SK-N-SH (cell line): ENCODE measurements around the gene ZNF19. TPM values are rescaled to one million over a fixed set of nuclear protein-coding genes. Genes with fewer than 3 reads are reported as not detected.

Experiments
- CTCF ChIA-PET: fragments of 300-600, 350-600 bp; formaldehyde crosslinking; extraction: SDS; loops from one replicate; lab custom pipeline; 2021; lab: Yijun Ruan, JAX
- POLR2A ChIA-PET: fragments of 350-600 bp; sonication (Branson Sonifier 250); formaldehyde crosslinking; extraction: SDS; loops from one replicate; lab custom pipeline; 2020; ENCODE audit warnings: antibody characterized with exemption, inconsistent platforms; lab: Yijun Ruan, JAX
- DNase-seq: peaks from one replicate; pipeline ENCODE4 v3.0.0; 2012
- H2AFZ ChIP-seq: fragments of 200-600 bp; sonication (generic); 2 replicates; pipeline ENCODE4 v1.8.1; 2016; ENCODE audit warnings: antibody characterized with exemption, mild to moderate bottlenecking, low read depth
- H3F3A ChIP-seq: fragments of 200-600 bp; sonication (generic); replicated peaks from 2 replicates; pipeline ENCODE3; 2016; ENCODE audit warnings: antibody characterized with exemption, mild to moderate bottlenecking; ENCODE audit not compliant: insufficient read depth
- H3K27ac ChIP-seq, 2 experiments: fragments of 200-500 bp in 1 of 2; fragments of 200-600 bp in 1 of 2; sonication (Bioruptor generic) in 1 of 2; sonication (generic), shearing (Covaris generic) in 1 of 2; 2 replicates each; pipeline versions ENCODE4 v1.5.1 to v1.6.1; 2014 to 2016; ENCODE audit warnings: low read depth in 2 of 2, inconsistent platforms in 1 of 2, low read length in 1 of 2, mild to moderate bottlenecking in 1 of 2, mixed read lengths in 1 of 2
- H3K27me3 ChIP-seq: fragments of 200-600 bp; sonication (generic), shearing (Covaris generic); 2 replicates; pipeline ENCODE4 v1.6.1; 2016; ENCODE audit warnings: mixed run types; ENCODE audit not compliant: insufficient read depth
- H3K36me3 ChIP-seq, 2 experiments: fragments of 200-500 bp in 1 of 2; fragments of 200-600 bp in 1 of 2; sonication (Bioruptor generic) in 1 of 2; sonication (generic) in 1 of 2; replicated peaks in 1 of 2; 2 replicates each; pipeline versions ENCODE3 to v1.5.1; 2014 to 2016; ENCODE audit warnings: low read length in 1 of 2, mild to moderate bottlenecking in 1 of 2; ENCODE audit not compliant: insufficient read depth in 2 of 2, control insufficient read depth in 1 of 2
- H3K4me1 ChIP-seq, 2 experiments: fragments of 200-500 bp in 1 of 2; fragments of 200-600 bp in 1 of 2; sonication (Bioruptor generic) in 1 of 2; sonication (generic), shearing (Covaris generic) in 1 of 2; 2 replicates each; pipeline versions ENCODE4 v1.5.1 to v1.6.1; 2014 to 2016; ENCODE audit warnings: low read depth in 1 of 2, low read length in 1 of 2, mixed run types in 1 of 2; ENCODE audit not compliant: insufficient read depth in 2 of 2, control insufficient read depth in 1 of 2
- H3K4me2 ChIP-seq: fragments of 200-600 bp; sonication (generic), shearing (Covaris generic); 2 replicates; pipeline ENCODE4 v1.6.1; 2017; ENCODE audit warnings: mixed run types
- H3K4me3 ChIP-seq, 2 experiments: fragments of 200-500 bp in 1 of 2; fragments of 200-600 bp in 1 of 2; sonication (Bioruptor generic) in 1 of 2; sonication (generic), shearing (Covaris generic) in 1 of 2; 2 replicates each; pipeline versions ENCODE4 v1.5.1 to v1.8.1; 2014 to 2016; ENCODE audit warnings: low read depth in 2 of 2, inconsistent platforms in 1 of 2, low read length in 1 of 2, mild to moderate bottlenecking in 1 of 2, mixed read lengths in 1 of 2, moderate library complexity in 1 of 2
- H3K79me2 ChIP-seq: fragments of 200-600 bp; sonication (generic); 2 replicates; pipeline ENCODE4 v1.8.1; 2017; ENCODE audit warnings: mild to moderate bottlenecking; ENCODE audit not compliant: insufficient read depth
- H3K9ac ChIP-seq: fragments of 200-600 bp; sonication (generic); 2 replicates; pipeline ENCODE4 v1.6.1; 2017; ENCODE audit warnings: mixed run types
- H3K9me2 ChIP-seq: fragments of 200-600 bp; sonication (generic); 2 replicates; pipeline ENCODE4 v1.6.1; 2017; ENCODE audit warnings: mixed run types
- H3K9me3 ChIP-seq: fragments of 200-600 bp; sonication (generic); 2 replicates; pipeline ENCODE4 v1.6.1; 2017; ENCODE audit warnings: mixed run types, mild to moderate bottlenecking, moderate library complexity
- H4K20me1 ChIP-seq: fragments of 200-600 bp; sonication (generic); 2 replicates; pipeline ENCODE4 v1.6.1; 2017; ENCODE audit warnings: mild to moderate bottlenecking, mixed run types; ENCODE audit not compliant: insufficient read depth
- CHD2 ChIP-seq: fragments of 150-350 bp; IDR thresholded peaks from 2 replicates; pipeline ENCODE4 v1.6.1; 2018; ENCODE audit warnings: low read length; ENCODE audit not compliant: partially characterized antibody
- CTCF ChIP-seq: fragments of 200-600 bp; sonication (generic); IDR thresholded peaks from 2 replicates; pipeline ENCODE4 v1.6.1; 2017; ENCODE audit warnings: antibody characterized with exemption, mild to moderate bottlenecking, moderate library complexity
- ELF1 ChIP-seq: IDR thresholded peaks from 2 replicates; pipeline ENCODE4 v1.4.0; 2012
- EZH2phosphoT487 ChIP-seq: fragments of 200-600 bp; sonication (generic); IDR thresholded peaks from 2 replicates; pipeline ENCODE4 v1.6.1; 2017; ENCODE audit warnings: low read depth, mixed run types, mild to moderate bottlenecking, antibody characterized with exemption, moderate library complexity, borderline replicate concordance
- FOSL2 ChIP-seq: IDR thresholded peaks from 2 replicates; pipeline ENCODE4 v1.4.0; 2012; ENCODE audit warnings: low read depth, mild to moderate bottlenecking, moderate library complexity, borderline replicate concordance
- IRF3 ChIP-seq: fragments of 150-350 bp; IDR thresholded peaks from 2 replicates; pipeline ENCODE4 v1.6.1; 2016; ENCODE audit warnings: mild to moderate bottlenecking, low read depth, low read length
- MAX ChIP-seq: IDR thresholded peaks from 2 replicates; pipeline ENCODE4 v1.4.0; 2012; ENCODE audit warnings: low read depth
- MEF2A ChIP-seq: IDR thresholded peaks from 2 replicates; pipeline ENCODE4 v1.4.0; 2012; ENCODE audit warnings: low read depth, borderline replicate concordance
- MXI1 ChIP-seq: IDR thresholded peaks from 2 replicates; pipeline ENCODE4 v1.6.1; 2012; ENCODE audit warnings: mild to moderate bottlenecking, low read depth, low read length, improper control_type of control experiment
- NFIC ChIP-seq: IDR thresholded peaks from 2 replicates; pipeline ENCODE4 v1.4.0; 2012; ENCODE audit warnings: borderline replicate concordance
- PBX3 ChIP-seq: IDR thresholded peaks from 2 replicates; pipeline ENCODE4; 2012
- POLR2AphosphoS5 ChIP-seq: IDR thresholded peaks from 2 replicates; pipeline ENCODE4 v1.6.1; 2012; ENCODE audit warnings: low read depth, low read length
- RAD21 ChIP-seq: IDR thresholded peaks from 2 replicates; pipeline ENCODE4 v1.6.1; 2012; ENCODE audit warnings: mild to moderate bottlenecking, low read length
- RXRA ChIP-seq: IDR thresholded peaks from 2 replicates; pipeline ENCODE4 v1.4.0; 2012; ENCODE audit warnings: low read depth, mild to moderate bottlenecking, borderline replicate concordance
- SIN3A ChIP-seq: IDR thresholded peaks from 2 replicates; pipeline ENCODE4 v1.6.1; 2012; ENCODE audit warnings: low read depth, mild to moderate bottlenecking, low read length, moderate library complexity, borderline replicate concordance
- SMC3 ChIP-seq: IDR thresholded peaks from 2 replicates; pipeline ENCODE4 v1.6.1; 2012; ENCODE audit warnings: low read depth, low read length, improper control_type of control experiment
- TAF1 ChIP-seq: IDR thresholded peaks from 2 replicates; pipeline ENCODE4 v1.6.1; 2012; ENCODE audit warnings: low read depth, mild to moderate bottlenecking, low read length, moderate library complexity, borderline replicate concordance
- USF1 ChIP-seq: IDR thresholded peaks from 2 replicates; pipeline ENCODE4 v1.4.0; 2012; ENCODE audit warnings: low read depth, borderline replicate concordance
- WGBS: methylation state at CpG from one replicate; pipeline ENCODE4 v1.1.6; 2017; ENCODE audit warnings: low lambda C conversion rate; 5-methylcytosine and 5-hydroxymethylcytosine counted together
- polyA plus RNA-seq, 3 experiments: library from polyadenylated mRNA; depleted of rRNA; stranded (reverse); fragments of >200 nt; gene quantifications; 2 replicates each; pipeline ENCODE4 v1.2.3, GENCODE V29; 2012

The ZNF19 gene
- polyA plus RNA-seq, 1 of the 3 experiments (the other 2 are of a cell fraction) = 1.4 TPM

GRCh38 chr16:71499775-71500364 is 10.7 kb upstream of the ZNF19 start:
- H3K9me2 ChIP-seq = no peaks in the 10 kb centered on the region
- H2AFZ ChIP-seq = no peak overlapping the region
- H3K36me3 ChIP-seq = no peaks in the 10 kb centered on the region
- no peak overlapping the region for H3K4me3 ChIP-seq
- no peak overlapping the region for H3K4me2 ChIP-seq
- H3K9me3 ChIP-seq = no peaks in the 10 kb centered on the region
- no peaks in the 10 kb centered on the region for H3F3A ChIP-seq
- no peaks in the 10 kb centered on the region for H3K79me2 ChIP-seq
- H3K27me3 ChIP-seq = no peaks in the 10 kb centered on the region; the same call in 1 of the 2 replicates
- POLR2A ChIA-PET = interaction anchor here (0.5 to 1.1 kb wide), 2 partner anchors 88 to 984 kb away, joined by 3 to 9 read pairs; no protein-coding TSS in a partner anchor
- H3K4me1 ChIP-seq = no peaks in the 10 kb centered on the region
- CTCF ChIA-PET = interaction anchor here (0.6 to 8.2 kb wide), 37 partner anchors 8 to 160 kb away, joined by 3 to 162 read pairs (median 4); partner anchors contain the start of genes CALB2, CHST4 and ZNF19
- DNase-seq = peak; percentile 66
- H3K27ac ChIP-seq = no peak overlapping the region
- 0% methylated on average over 3 of the region's 3 CpGs for WGBS
- H3K9ac ChIP-seq = no peak overlapping the region
- no peaks in the 10 kb centered on the region for H4K20me1 ChIP-seq
- TF ChIP-seq TAF1 (no peak), RAD21 (peak; percentile 91), SMC3 (peak; percentile 68), CTCF (peak; percentile 77)

GRCh38 chr16:71498031-71498430 is 8.9 kb upstream of the ZNF19 start:
- TF ChIP-seq FOSL2 (no peak), CTCF (no peak), MEF2A (no peak), RXRA (no peak), SMC3 (no peak), PBX3 (no peak), EZH2phosphoT487 (no peak), USF1 (no peak), ELF1 (no peak), MXI1 (no peak), IRF3 (no peak), POLR2AphosphoS5 (no peak), CHD2 (no peak), MAX (no peak), NFIC (no peak), SIN3A (no peak)
- Histone ChIP-seq H3K9me2 (no peaks in the 10 kb centered on the region), H3K4me1 (no peaks in the 10 kb centered on the region), H3K9ac (no peak overlapping the region), H3K36me3 (no peaks in the 10 kb centered on the region), H3K79me2 (no peaks in the 10 kb centered on the region), H3F3A (no peaks in the 10 kb centered on the region), H4K20me1 (no peaks in the 10 kb centered on the region), H3K27me3 (no peaks in the 10 kb centered on the region), H2AFZ (no peak overlapping the region), H3K4me2 (no peak overlapping the region), H3K27ac (no peak overlapping the region), H3K9me3 (no peaks in the 10 kb centered on the region), H3K4me3 (no peak overlapping the region)
- ChIA-PET POLR2A (interaction anchor here (0.7 kb wide), 1 partner anchor 1151 kb away, joined by 5 read pairs; the partner anchor contains the start of gene DDX19A), CTCF (interaction anchor here (0.6 to 8.2 kb wide), 8 partner anchors 10 to 139 kb away, joined by 3 to 162 read pairs (median 4); partner anchors contain the start of gene CALB2)
- no peak for DNase-seq
- 62% methylated on average over 3 of the region's 3 CpGs for WGBS
